ENCODE results near the gene XXYLT1. TPM values are rescaled to one million over a fixed set of nuclear protein-coding genes. Genes with fewer than 3 reads are reported as not detected.
"Not testable (repeated sequence)": the region's sequence is repeated elsewhere in the genome, so short reads cannot be mapped to it uniquely, and the experiment has no call there.

Gene XXYLT1
- total RNA-seq, 2 donors from 2014 or later = 1.3 to 4.2 TPM

- no peak overlapping the region for H3K27ac ChIP-seq
- intact Hi-C loops (cut with DNase I) = no loop called here
- H3K27me3 ChIP-seq = no peaks in the 10 kb centered on the region
- no peak overlapping the region for H3K4me3 ChIP-seq
- WGBS, 2 donors = 56 to 66% methylated on average over 5 of the region's 5 CpGs
- DNase-seq = no peak
- no peaks in the 10 kb centered on the region for H3K9me3 ChIP-seq
- no peak for ATAC-seq
- TF ChIP-seq POLR2A (IDR thresholded peaks at IDR 0.05) = no peak
- no peak for TF ChIP-seq CTCF (IDR thresholded peaks at IDR 0.05)
- H3K4me1 ChIP-seq = no peaks in the 10 kb centered on the region
- H3K36me3 ChIP-seq (replicated peaks in 1 of 2; ENCODE audit: insufficient read depth in 1 of 2, low read depth in 2 of 2) = no peaks in the 10 kb centered on the region
Observed at GRCh38 chr3:195187609-195188425, 83.1 kb downstream of the XXYLT1 start.

GRCh38 chr3:195186710-195187047 lies 84.3 kb downstream of the XXYLT1 start:
- H3K4me3 ChIP-seq; intact Hi-C loops (cut with DNase I); H3K9me3 ChIP-seq; DNase-seq; H3K4me1 ChIP-seq; ATAC-seq; H3K27me3 ChIP-seq; H3K36me3 ChIP-seq (replicated peaks in 1 of 2; ENCODE audit: insufficient read depth in 1 of 2, low read depth in 2 of 2); H3K27ac ChIP-seq: not testable (repeated sequence)
- 90 to 93% methylated on average over 6 of the region's 6 CpGs for WGBS, 2 donors

- WGBS, 2 donors = 80 to 83% methylated on average over 9 of the region's 9 CpGs
- no peaks in the 10 kb centered on the region for H3K36me3 ChIP-seq (replicated peaks in 1 of 2; ENCODE audit: insufficient read depth in 1 of 2, low read depth in 2 of 2)
- ATAC-seq (no peak), DNase-seq (no peak)
- no peaks in the 10 kb centered on the region for H3K27me3 ChIP-seq
- no peak overlapping the region for H3K27ac ChIP-seq
- no peaks in the 10 kb centered on the region for H3K4me1 ChIP-seq
- intact Hi-C loops (cut with DNase I) = no loop called here
- TF ChIP-seq CTCF (IDR thresholded peaks at IDR 0.05) (no peak), POLR2A (IDR thresholded peaks at IDR 0.05) (no peak)
- H3K4me3 ChIP-seq = no peak overlapping the region
- H3K9me3 ChIP-seq = no peaks in the 10 kb centered on the region
Observed at GRCh38 chr3:195186041-195186709, 84.8 kb downstream of the XXYLT1 start.

- 88 to 89% methylated on average over 4 of the region's 4 CpGs for WGBS, 2 donors
- H3K4me3 ChIP-seq = no peak overlapping the region
- no peaks in the 10 kb centered on the region for H3K36me3 ChIP-seq (replicated peaks in 1 of 2; ENCODE audit: insufficient read depth in 1 of 2, low read depth in 2 of 2)
- no peaks in the 10 kb centered on the region for H3K27me3 ChIP-seq
- intact Hi-C loops (cut with DNase I) = no loop called here
- no peak for TF ChIP-seq POLR2A (IDR thresholded peaks at IDR 0.05)
- H3K4me1 ChIP-seq = no peaks in the 10 kb centered on the region
- H3K27ac ChIP-seq = no peak overlapping the region
- ATAC-seq = no peak
- DNase-seq = no peak
- H3K9me3 ChIP-seq = no peaks in the 10 kb centered on the region
Observed at GRCh38 chr3:195185583-195185982, 85.4 kb downstream of the XXYLT1 start.

- TF ChIP-seq CTCF (IDR thresholded peaks at IDR 0.05) (no peak), POLR2A (IDR thresholded peaks at IDR 0.05) (no peak)
- no peak for DNase-seq
- intact Hi-C loops (cut with DNase I) = no loop called here
- no peak overlapping the region for H3K4me3 ChIP-seq
- H3K4me1 ChIP-seq = no peaks in the 10 kb centered on the region
- no peak for ATAC-seq
- H3K27ac ChIP-seq = no peak overlapping the region
- no peaks in the 10 kb centered on the region for H3K27me3 ChIP-seq
- no peaks in the 10 kb centered on the region for H3K36me3 ChIP-seq (replicated peaks in 1 of 2; ENCODE audit: insufficient read depth in 1 of 2, low read depth in 2 of 2)
- H3K9me3 ChIP-seq = no peaks in the 10 kb centered on the region
- WGBS, 2 donors = 68 to 74% methylated on average over 3 of the region's 3 CpGs
Observed at GRCh38 chr3:195184716-195185421, 86.1 kb downstream of the XXYLT1 start.
